Adrenal gland (tissue), 5 donors: ENCODE results near the gene RPL29.

Experiments used
- CTCF ChIP-seq, 6 experiments: fragments of 450-650 bp in 4 of 6; fragments of 200-600 bp in 2 of 6; sonication (generic) in 1 of 6; IDR thresholded peaks; 1 replicate in 5 of 6; 2 replicates in 1 of 6; pipeline versions ENCODE4 v1.5.1 to v1.8.0; 2016 to 2021; ENCODE audit warnings: antibody characterized with exemption in 6 of 6, mild to moderate bottlenecking in 2 of 6, moderate library complexity in 1 of 6
- POLR2A ChIP-seq, 2 donors: fragments of 450-650 bp; IDR thresholded peaks; one replicate each; pipeline ENCODE4 v1.6.1; 2017; ENCODE audit warnings: antibody characterized with exemption in 2 of 2, mild to moderate bottlenecking in 2 of 2, moderate library complexity in 1 of 2
- donor health status: DM: no; HTN: no; CAD: no.

GRCh38 chr3:52019352-52020080 lies 23.8 kb upstream of the RPL29 start:
- no peak for TF ChIP-seq CTCF (IDR thresholded peaks at IDR 0.05)
- no peak for TF ChIP-seq POLR2A (IDR thresholded peaks at IDR 0.05)
